Activated CD8-positive, alpha-beta memory T cell treated with anti-CD3 and anti-CD28 coated beads, Interleukin-2, amount 50 U/mL, for 1 hour (primary cell): ENCODE data around the gene TMEM191C.
A peak's percentile ranks its signal among the peaks of the same experiment; 100 is the strongest.
"Not testable (repeated sequence)": the region's sequence is repeated elsewhere in the genome, so short reads cannot be mapped to it uniquely, and the experiment has no call there.

ENCODE experiments used
- DNase-seq: peaks from one replicate; pipeline ENCODE4 v3.0.0-alpha.2; 2020; ENCODE audit errors: extremely low read depth

Gene TMEM191C

GRCh38 chr22:21446128-21446826 lies 20.9 kb upstream of the TMEM191C start:
- DNase-seq = no peak

GRCh38 chr22:21446827-21447690 lies 20.1 kb upstream of the TMEM191C start:
- no peak for DNase-seq

GRCh38 chr22:21447694-21448402 lies 19.3 kb upstream of the TMEM191C start:
- no peak for DNase-seq

- no peak for DNase-seq
These were observed 18.4 kb upstream of the TMEM191C start for GRCh38 chr22:21448627-21449416.

GRCh38 chr22:21449531-21450319 lies 17.5 kb upstream of the TMEM191C start:
- no peak for DNase-seq

- DNase-seq = no peak
These were observed 16.8 kb upstream of the TMEM191C start for GRCh38 chr22:21450320-21450831.

- DNase-seq = no peak
These were observed 16.3 kb upstream of the TMEM191C start for GRCh38 chr22:21450858-21451353.

GRCh38 chr22:21451545-21452520 lies 15.4 kb upstream of the TMEM191C start:
- DNase-seq = no peak

GRCh38 chr22:21452666-21453065 lies 14.5 kb upstream of the TMEM191C start:
- DNase-seq = not testable (repeated sequence)

- DNase-seq = not testable (repeated sequence)
These were observed 12.2 kb upstream of the TMEM191C start for GRCh38 chr22:21454998-21455333.

GRCh38 chr22:21455334-21456089 lies 11.7 kb upstream of the TMEM191C start:
- DNase-seq = no peak

GRCh38 chr22:21457023-21457787 lies 10.0 kb upstream of the TMEM191C start:
- DNase-seq = no peak

GRCh38 chr22:21462672-21463071 lies 4.5 kb upstream of the TMEM191C start:
- not testable (repeated sequence) for DNase-seq

- DNase-seq = peak; percentile 75
These were observed 1.3 kb downstream of the TMEM191C start for GRCh38 chr22:21468194-21469096.

- DNase-seq = not testable (repeated sequence)
These were observed 2.2 kb downstream of the TMEM191C start for GRCh38 chr22:21469097-21469994.

GRCh38 chr22:21472984-21473383 lies 5.8 kb downstream of the TMEM191C start:
- DNase-seq = not testable (repeated sequence)
